ENCODE measurements around the gene NLRP14. TPM values are rescaled to one million over a fixed set of nuclear protein-coding genes. Genes with fewer than 3 reads are reported as not detected.

The NLRP14 gene, protein sequence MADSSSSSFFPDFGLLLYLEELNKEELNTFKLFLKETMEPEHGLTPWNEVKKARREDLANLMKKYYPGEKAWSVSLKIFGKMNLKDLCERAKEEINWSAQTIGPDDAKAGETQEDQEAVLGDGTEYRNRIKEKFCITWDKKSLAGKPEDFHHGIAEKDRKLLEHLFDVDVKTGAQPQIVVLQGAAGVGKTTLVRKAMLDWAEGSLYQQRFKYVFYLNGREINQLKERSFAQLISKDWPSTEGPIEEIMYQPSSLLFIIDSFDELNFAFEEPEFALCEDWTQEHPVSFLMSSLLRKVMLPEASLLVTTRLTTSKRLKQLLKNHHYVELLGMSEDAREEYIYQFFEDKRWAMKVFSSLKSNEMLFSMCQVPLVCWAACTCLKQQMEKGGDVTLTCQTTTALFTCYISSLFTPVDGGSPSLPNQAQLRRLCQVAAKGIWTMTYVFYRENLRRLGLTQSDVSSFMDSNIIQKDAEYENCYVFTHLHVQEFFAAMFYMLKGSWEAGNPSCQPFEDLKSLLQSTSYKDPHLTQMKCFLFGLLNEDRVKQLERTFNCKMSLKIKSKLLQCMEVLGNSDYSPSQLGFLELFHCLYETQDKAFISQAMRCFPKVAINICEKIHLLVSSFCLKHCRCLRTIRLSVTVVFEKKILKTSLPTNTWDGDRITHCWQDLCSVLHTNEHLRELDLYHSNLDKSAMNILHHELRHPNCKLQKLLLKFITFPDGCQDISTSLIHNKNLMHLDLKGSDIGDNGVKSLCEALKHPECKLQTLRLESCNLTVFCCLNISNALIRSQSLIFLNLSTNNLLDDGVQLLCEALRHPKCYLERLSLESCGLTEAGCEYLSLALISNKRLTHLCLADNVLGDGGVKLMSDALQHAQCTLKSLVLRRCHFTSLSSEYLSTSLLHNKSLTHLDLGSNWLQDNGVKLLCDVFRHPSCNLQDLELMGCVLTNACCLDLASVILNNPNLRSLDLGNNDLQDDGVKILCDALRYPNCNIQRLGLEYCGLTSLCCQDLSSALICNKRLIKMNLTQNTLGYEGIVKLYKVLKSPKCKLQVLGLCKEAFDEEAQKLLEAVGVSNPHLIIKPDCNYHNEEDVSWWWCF
- not detected for total RNA-seq

DNA sequence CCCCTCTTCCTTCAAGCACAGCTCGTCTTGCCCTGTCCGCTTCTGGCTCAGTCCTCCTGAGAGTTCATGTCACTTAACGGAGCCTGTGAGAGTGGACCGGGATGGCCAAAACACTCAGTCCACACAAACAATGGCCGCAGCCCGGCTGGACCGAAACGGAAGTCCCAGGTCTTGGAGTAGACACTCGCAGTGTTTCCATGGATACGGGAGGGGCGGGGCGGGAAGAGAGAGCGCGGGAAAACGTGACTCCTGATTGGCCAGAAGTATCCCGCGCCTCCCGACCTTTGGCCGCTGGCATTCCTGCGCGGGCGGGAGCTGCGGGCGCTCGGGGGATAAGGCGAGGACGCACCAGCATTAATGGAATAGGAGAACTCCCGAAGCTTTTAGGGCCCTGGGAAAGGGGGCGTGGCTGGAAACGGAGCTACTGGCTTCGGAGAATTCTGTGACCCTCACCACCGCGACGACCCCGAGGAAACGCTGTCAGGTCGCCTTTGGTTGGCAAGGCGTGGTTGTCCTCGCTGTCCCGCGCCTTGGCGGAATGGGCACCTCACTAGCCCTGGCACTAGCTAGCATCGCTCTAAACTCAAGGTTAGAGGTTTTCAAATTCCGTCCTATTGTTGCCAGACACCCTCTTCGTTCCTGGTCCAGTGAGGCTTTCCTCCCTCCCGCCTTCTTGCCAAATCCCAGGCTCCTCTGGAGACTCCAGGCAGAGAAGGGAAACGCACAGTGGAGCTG, at the start of gene NLRP14, which contains the start of gene ZNF214:
Gene NLRP14 (plus strand): TSS at position 297 of the 735 bp plus-strand sequence. CDS start 18,108 bp downstream, outside the sequence.
Gene ZNF214 (minus strand): TSS at position 164 of the 735 bp plus-strand sequence. CDS start 17,511 bp downstream, outside the sequence.
- Mint-ChIP-seq H3K36me3 (no peaks in the 10 kb centered on the region), H3K4me1 (ENCODE audit: low read depth in 2 of 2) (no peaks in the 10 kb centered on the region)

DNA sequence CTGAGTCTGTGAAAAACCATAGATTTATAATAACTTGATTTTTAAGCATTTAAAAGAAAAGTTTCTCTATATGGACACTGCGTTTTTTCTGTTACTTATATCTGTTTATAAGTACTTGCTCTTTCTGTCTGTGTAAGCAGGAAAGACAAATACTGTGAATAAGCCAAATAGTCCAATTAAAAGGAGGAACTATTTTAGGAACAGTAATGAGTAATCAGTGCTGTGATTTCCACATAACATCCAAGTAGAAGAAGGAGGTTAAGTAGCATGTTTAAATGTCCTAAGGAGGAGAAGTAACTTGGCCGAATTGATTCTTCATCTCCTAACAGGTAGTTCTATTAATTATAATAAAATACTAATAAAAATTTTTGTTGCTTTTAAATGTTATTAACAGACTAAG, 40.9 kb upstream of the NLRP14 start:
- peaks cover 3% of the 10 kb centered on the region for H3K9me3 Mint-ChIP-seq
- DNase-seq (ENCODE audit: low spot score): no peak
- H3K27me3 Mint-ChIP-seq: peaks cover 0 to 15% of the 10 kb centered on the region in 2 donors
- no peak for ATAC-seq
- no peaks in the 10 kb centered on the region for H3K36me3 Mint-ChIP-seq
- no peaks in the 10 kb centered on the region for H3K4me1 Mint-ChIP-seq (ENCODE audit: low read depth in 2 of 2)
- H3K27ac Mint-ChIP-seq: no peak overlapping the region
- H3K4me3 Mint-ChIP-seq: no peak overlapping the region

More for the DNA sequence above, at the start of gene NLRP14, which contains the start of gene ZNF214:
- H3K9me3 Mint-ChIP-seq: no peaks in the 10 kb centered on the region
- ATAC-seq: no peak
- DNase-seq (ENCODE audit: low spot score): no peak
- peaks cover 16 to 19% of the 10 kb centered on the region in 2 donors for H3K27me3 Mint-ChIP-seq
- H3K4me3 Mint-ChIP-seq: peak within 1 kb of the TSS; percentile 26
- H3K27ac Mint-ChIP-seq: no peak within 1 kb of the TSS

DNA sequence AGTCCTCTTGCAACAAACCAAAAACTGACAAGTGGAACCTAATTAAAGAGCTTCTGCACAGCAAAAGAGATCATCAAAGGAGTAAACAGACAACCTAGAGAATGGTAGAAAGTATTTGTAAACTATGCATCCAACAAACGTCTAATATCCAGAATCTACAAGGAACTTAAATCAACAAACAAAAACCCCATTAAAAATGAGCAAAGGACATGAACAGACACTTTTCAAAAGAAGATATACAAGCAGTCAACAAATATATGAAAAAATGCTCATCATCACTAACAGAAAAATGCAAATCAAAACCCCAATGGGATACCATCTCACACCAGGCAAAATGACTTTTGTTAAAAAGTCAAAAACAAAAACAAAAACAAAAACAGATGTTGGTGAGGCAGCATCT, 33.8 kb upstream of the NLRP14 start:
- Mint-ChIP-seq H3K36me3 (no peaks in the 10 kb centered on the region), H3K4me3 (no peak overlapping the region), H3K27me3 (peaks cover 0 to 11% of the 10 kb centered on the region in 2 donors), H3K27ac (no peak overlapping the region), H3K9me3 (no peaks in the 10 kb centered on the region), H3K4me1 (ENCODE audit: low read depth in 2 of 2) (no peaks in the 10 kb centered on the region)
- ATAC-seq (no peak), DNase-seq (ENCODE audit: low spot score) (no peak)

DNA sequence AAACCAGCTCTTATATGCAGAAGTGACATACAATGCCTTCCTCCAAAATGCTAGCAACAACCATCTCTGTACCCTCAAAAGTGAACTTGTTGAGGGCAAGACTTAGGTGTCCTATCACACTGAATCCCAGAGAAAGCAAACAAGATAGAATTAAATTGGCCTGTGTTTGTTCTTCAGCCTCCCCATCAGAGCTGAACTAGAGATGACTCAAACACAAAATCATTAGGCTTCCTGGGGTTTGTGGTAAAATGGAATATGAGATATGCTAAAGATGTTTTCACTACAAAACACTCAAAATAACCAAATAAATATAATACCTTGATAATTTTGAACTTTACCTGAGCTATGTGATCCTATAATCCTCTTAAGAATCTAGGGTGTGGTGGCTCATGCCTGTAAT, 31.8 kb upstream of the NLRP14 start:
- Mint-ChIP-seq H3K4me3 (no peak overlapping the region), H3K9me3 (no peaks in the 10 kb centered on the region), H3K27me3 (peaks cover 0 to 11% of the 10 kb centered on the region in 2 donors), H3K36me3 (no peaks in the 10 kb centered on the region), H3K27ac (no peak overlapping the region), H3K4me1 (ENCODE audit: low read depth in 2 of 2) (no peaks in the 10 kb centered on the region)
- DNase-seq (ENCODE audit: low spot score) (no peak), ATAC-seq (no peak)

DNA sequence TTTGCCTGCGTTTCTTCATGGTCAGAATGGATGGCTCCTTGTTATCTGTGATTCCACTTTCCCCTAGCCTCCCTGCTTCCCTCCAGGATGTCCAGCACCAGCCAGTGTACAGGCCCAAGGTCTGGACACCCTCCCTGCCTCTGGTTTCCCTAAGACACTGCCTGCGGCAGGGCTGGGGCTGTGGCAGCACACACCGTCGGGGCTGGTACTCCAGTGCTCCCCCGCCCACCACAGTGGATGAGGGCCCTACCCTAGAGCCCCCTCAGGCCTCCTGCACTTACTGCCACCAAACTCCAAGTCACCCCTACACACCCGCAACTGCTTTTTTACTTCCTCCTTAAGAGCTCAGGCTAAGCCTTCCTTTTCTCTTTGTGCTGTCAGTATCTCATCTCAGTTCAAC, 29.1 kb upstream of the NLRP14 start:
- no peak for DNase-seq (ENCODE audit: low spot score)
- H3K4me3 Mint-ChIP-seq: no peak overlapping the region
- peaks cover 4 to 12% of the 10 kb centered on the region in 2 donors for H3K27me3 Mint-ChIP-seq
- H3K27ac Mint-ChIP-seq: no peak overlapping the region
- H3K9me3 Mint-ChIP-seq: no peaks in the 10 kb centered on the region
- no peaks in the 10 kb centered on the region for H3K4me1 Mint-ChIP-seq (ENCODE audit: low read depth in 2 of 2)
- no peaks in the 10 kb centered on the region for H3K36me3 Mint-ChIP-seq
- ATAC-seq: peak; percentile 40 to 63

DNA sequence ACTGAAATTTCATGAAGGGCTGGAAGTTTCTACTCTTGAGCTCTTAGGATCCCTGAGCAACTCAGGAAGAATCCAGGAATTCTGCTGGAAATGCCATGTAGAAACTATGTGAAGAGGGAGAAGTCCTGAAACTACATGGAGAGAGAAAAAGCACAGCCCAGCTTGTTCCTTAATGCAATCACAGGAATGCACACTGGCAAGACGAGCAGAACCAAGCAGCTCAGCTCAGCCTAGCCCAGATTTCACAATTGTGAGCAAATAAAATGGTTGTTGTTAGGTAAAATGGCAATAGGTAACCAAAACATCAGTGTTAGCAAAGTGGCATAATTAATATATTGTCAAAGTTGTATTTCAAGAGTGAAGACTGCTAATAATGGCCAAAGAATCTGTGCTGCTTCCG, 28.3 kb upstream of the NLRP14 start:
- no peak for ATAC-seq
- Mint-ChIP-seq H3K4me1 (ENCODE audit: low read depth in 2 of 2) (no peaks in the 10 kb centered on the region), H3K36me3 (no peaks in the 10 kb centered on the region), H3K9me3 (no peaks in the 10 kb centered on the region), H3K27ac (no peak overlapping the region), H3K27me3 (peaks cover 4 to 8% of the 10 kb centered on the region in 2 donors), H3K4me3 (no peak overlapping the region)
- DNase-seq (ENCODE audit: low spot score): no peak

DNA sequence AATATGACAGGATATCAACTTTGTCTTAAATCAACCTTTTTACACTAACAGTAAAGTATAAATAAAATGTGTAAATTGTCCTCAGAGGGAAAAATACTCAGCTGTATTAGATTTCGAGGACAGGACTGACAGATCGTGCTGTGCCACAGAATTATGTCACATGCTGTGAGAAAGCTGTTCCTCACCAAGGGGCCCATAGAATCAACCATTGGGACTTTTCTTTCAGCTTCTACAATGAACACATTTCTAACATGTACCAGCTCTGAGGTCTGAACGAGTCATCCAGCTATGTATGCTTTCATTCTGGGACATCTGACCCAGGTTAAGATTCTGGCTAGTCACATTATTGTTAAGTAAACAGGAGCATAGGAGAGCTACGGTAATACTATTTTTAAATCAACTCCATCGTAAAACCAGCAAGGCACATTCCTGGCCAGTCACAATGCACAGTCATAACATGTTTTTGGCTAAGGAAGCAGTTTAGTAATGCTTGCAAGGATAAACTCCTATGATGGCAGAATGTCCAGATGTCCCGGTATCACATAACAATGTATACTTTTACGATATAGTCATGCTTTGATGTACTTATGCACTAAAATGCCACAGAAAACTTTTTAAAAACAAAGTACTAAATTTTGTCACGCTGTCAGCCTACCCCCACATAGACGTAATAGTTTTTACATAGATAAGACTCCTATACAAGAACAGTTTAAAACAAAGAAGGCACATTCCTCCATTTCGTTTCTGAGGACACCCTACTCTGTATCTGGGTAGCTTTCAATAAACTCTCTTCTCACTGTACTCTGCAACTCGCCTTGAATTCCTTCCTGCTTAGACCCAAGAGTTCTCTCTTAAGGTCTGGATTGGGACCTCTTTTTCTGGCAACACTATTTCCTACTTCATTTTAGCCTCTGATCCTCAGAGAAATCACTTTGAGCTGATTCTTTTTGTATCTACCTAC, 27.5 kb upstream of the NLRP14 start:
- H3K36me3 Mint-ChIP-seq: no peaks in the 10 kb centered on the region
- H3K9me3 Mint-ChIP-seq: no peaks in the 10 kb centered on the region

DNA sequence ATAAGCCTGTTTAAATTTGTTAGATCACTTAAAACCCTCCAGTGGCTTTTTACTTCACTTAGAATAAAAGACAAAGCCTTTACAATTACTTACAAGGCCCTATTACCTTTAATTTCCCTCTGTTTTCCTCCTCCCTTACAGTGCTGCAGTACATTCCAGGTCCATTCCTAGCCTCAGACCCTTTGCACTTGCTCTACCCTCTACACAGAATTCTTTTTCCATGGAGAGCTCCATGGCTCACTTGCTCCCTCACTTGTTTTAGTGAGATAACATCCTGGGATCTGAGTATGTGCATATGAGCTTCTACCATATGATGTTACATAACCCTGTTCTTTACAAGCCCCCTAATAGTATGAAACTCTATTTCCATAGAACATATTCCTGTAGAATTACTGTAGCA, 24.6 kb upstream of the NLRP14 start:
- H3K36me3 Mint-ChIP-seq: no peaks in the 10 kb centered on the region
- no peak overlapping the region for H3K27ac Mint-ChIP-seq
- ATAC-seq: no peak
- H3K4me1 Mint-ChIP-seq (ENCODE audit: low read depth in 2 of 2): no peaks in the 10 kb centered on the region
- H3K27me3 Mint-ChIP-seq: peaks cover 11 to 40% of the 10 kb centered on the region in 2 donors
- no peak overlapping the region for H3K4me3 Mint-ChIP-seq
- no peaks in the 10 kb centered on the region for H3K9me3 Mint-ChIP-seq
- DNase-seq (ENCODE audit: low spot score): no peak

More for the DNA sequence above, 27.5 kb upstream of the NLRP14 start:
- DNase-seq (ENCODE audit: low spot score) (no peak), ATAC-seq (no peak)
- no peaks in the 10 kb centered on the region for H3K4me1 Mint-ChIP-seq (ENCODE audit: low read depth in 2 of 2)
- H3K27me3 Mint-ChIP-seq: peaks cover 4 to 11% of the 10 kb centered on the region in 2 donors
- H3K4me3 Mint-ChIP-seq: no peak overlapping the region
- H3K27ac Mint-ChIP-seq: no peak overlapping the region

DNA sequence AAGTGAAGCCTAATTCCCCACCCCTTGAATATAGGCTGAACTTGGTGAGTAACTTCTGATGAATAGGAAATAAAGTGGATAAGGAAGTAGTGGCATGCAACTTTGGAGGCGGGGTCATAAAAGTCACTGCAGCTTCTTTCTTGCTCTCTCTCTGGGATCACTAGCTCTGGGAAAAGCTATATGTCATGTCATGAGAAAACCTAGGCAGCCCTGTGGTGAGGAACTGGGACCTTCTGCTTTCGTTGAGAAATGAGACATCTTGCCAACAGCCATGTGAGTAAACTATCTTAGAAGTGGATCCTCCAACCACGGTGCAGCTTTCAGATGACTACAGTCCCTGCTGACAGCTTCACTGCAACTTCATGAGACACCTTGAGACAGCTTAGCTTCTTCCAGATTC, 15.8 kb upstream of the NLRP14 start:
- peaks cover 9 to 35% of the 10 kb centered on the region in 2 donors for H3K27me3 Mint-ChIP-seq
- H3K27ac Mint-ChIP-seq: no peak overlapping the region
- peaks cover 3% of the 10 kb centered on the region for H3K9me3 Mint-ChIP-seq
- no peak for ATAC-seq
- DNase-seq (ENCODE audit: low spot score): no peak
- H3K36me3 Mint-ChIP-seq: no peaks in the 10 kb centered on the region
- no peaks in the 10 kb centered on the region for H3K4me1 Mint-ChIP-seq (ENCODE audit: low read depth in 2 of 2)
- no peak overlapping the region for H3K4me3 Mint-ChIP-seq

DNA sequence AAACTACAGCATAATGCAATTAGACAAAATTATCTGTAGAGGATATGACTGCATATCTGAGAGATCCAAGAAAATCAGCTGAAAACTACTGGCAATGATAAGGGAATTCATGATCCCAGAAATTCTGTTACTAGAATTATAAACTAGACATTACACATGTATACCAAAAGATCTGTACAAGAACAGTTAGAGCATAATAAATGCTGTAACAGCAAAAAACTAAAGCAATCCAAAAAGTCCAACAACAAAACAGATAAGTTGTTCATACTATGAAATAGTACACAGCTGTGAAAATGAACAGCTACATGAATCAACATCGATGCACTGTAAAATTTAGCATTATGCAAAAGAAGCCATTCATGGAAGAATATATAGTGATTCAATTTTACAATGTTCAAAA, 6.2 kb upstream of the NLRP14 start:
- H3K4me1 Mint-ChIP-seq (ENCODE audit: low read depth in 2 of 2): no peaks in the 10 kb centered on the region
- peaks cover 11 to 23% of the 10 kb centered on the region in 2 donors for H3K27me3 Mint-ChIP-seq
- H3K4me3 Mint-ChIP-seq: no peak overlapping the region
- no peak for DNase-seq (ENCODE audit: low spot score)
- no peak for ATAC-seq
- H3K9me3 Mint-ChIP-seq: peaks cover 3% of the 10 kb centered on the region
- H3K27ac Mint-ChIP-seq: no peak overlapping the region
- no peaks in the 10 kb centered on the region for H3K36me3 Mint-ChIP-seq

DNA sequence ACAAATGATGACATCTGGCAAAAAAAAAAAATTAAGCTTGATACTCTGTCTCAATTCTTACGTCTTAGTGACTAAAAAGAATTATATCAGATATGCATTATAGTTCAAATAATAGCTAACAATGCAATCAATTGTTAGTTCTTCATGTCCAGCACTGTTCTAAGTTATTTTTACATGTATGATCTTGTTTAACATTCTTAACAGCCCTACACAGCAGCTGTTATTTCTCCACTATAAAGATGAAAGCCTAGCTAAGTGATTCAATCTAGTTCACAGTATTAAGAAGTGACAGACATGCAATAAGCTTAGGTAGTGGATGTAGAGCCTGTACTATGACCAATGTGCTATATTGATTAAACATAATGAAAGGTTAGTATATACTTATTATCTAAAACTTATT, 4.3 kb upstream of the NLRP14 start:
- H3K4me3 Mint-ChIP-seq: no peak overlapping the region
- no peaks in the 10 kb centered on the region for H3K4me1 Mint-ChIP-seq (ENCODE audit: low read depth in 2 of 2)
- H3K27me3 Mint-ChIP-seq: peaks cover 8 to 13% of the 10 kb centered on the region in 2 donors
- H3K9me3 Mint-ChIP-seq: no peaks in the 10 kb centered on the region
- no peak for ATAC-seq
- no peak overlapping the region for H3K27ac Mint-ChIP-seq
- H3K36me3 Mint-ChIP-seq: no peaks in the 10 kb centered on the region
- no peak for DNase-seq (ENCODE audit: low spot score)

DNA sequence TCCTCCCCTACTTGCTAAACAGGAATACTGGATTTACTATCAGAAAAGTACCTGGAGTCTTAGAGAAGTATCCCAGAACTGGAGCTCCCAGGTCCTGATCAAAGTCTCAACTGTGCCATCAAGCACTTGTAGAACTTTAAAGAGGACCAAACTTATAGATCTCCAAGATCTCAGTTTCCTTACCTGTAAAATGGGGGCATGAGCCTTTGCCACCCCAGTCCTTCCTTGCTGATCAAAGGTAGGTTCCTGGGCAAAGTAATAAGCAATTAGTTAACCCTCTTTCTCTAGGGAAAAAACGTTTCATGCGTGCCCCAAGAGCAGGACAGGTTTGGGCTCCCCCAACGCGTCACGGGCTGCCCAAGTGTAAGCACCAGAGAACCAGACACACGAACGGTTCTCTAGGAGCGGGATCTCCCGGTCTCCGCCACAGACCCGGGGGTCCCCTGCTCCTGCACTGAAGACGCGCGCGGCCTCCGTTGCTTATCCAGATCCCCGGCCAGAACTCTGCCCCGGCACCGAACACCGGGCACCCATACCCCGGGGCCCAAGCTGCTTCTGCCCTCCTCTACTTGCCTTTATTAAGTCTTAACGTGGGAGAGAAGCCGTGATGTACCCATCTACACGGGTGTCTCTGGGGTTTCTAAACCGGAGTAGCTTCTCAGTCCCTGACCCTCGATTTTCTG, 638 bp upstream of the NLRP14 start:
- ATAC-seq: no peak

More for the DNA sequence above, 638 bp upstream of the NLRP14 start:
- Mint-ChIP-seq H3K4me1 (ENCODE audit: low read depth in 2 of 2) (no peaks in the 10 kb centered on the region), H3K27ac (no peak overlapping the region), H3K36me3 (no peaks in the 10 kb centered on the region), H3K4me3 (peak overlapping the region; percentile 26), H3K27me3 (peaks cover 16 to 19% of the 10 kb centered on the region in 2 donors), H3K9me3 (no peaks in the 10 kb centered on the region)
- DNase-seq (ENCODE audit: low spot score): no peak
